NCI-H146 treated with DMSO at 0.1 percent for 48 hours (cell line): Measurements from ENCODE around the gene PTPRA.
A peak's percentile ranks its signal among the peaks of the same experiment; 100 is the strongest.
"Not testable (repeated sequence)": the region's sequence is repeated elsewhere in the genome, so short reads cannot be mapped to it uniquely, and the experiment has no call there.

Experiments used
- DNase-seq: peaks from one replicate; lab custom pipeline; 2025; ENCODE audit not compliant: unreplicated experiment; lab: John Stamatoyannopoulos, UW

The PTPRA gene

GRCh38 chr20:3071610-3072529 lies 198.6 kb downstream of the PTPRA start, which contains the start of gene OXT:
TSS of gene OXT (plus strand) at chr20:3071620. CDS start at chr20:3071656, 36 bp downstream.
- peak; percentile 9 for DNase-seq

- DNase-seq = no peak
Observed at GRCh38 chr20:3072530-3073250, 199.4 kb downstream of the PTPRA start.

GRCh38 chr20:3073251-3073643 lies 200.0 kb downstream of the PTPRA start:
- DNase-seq = not testable (repeated sequence)

- DNase-seq = no peak
Observed at GRCh38 chr20:3074812-3075211, 201.5 kb downstream of the PTPRA start.

GRCh38 chr20:3075315-3075714 lies 202.0 kb downstream of the PTPRA start:
- not testable (repeated sequence) for DNase-seq

GRCh38 chr20:3077618-3078134 lies 204.4 kb downstream of the PTPRA start:
- DNase-seq = no peak

GRCh38 chr20:3080939-3081388 lies 207.7 kb downstream of the PTPRA start:
- no peak for DNase-seq

GRCh38 chr20:3081641-3082040 lies 208.4 kb downstream of the PTPRA start:
- no peak for DNase-seq

GRCh38 chr20:3082306-3082951 lies 209.1 kb downstream of the PTPRA start:
- DNase-seq = no peak

GRCh38 chr20:3082955-3083952 lies 210.0 kb downstream of the PTPRA start:
- no peak for DNase-seq

GRCh38 chr20:3084283-3084985 lies 211.2 kb downstream of the PTPRA start, which contains the start of gene AVP:
TSS of gene AVP (minus strand) at chr20:3084724. CDS start at chr20:3084674, 50 bp downstream.
- no peak for DNase-seq

- no peak for DNase-seq
Observed at GRCh38 chr20:3084986-3085360, 211.7 kb downstream of the PTPRA start.

GRCh38 chr20:3085571-3086072 lies 212.3 kb downstream of the PTPRA start:
- no peak for DNase-seq

- no peak for DNase-seq
Observed at GRCh38 chr20:3088031-3088430, 214.8 kb downstream of the PTPRA start.
